CMK (cell line): ENCODE data around the gene IL2.

ENCODE experiments used
- DNase-seq: peaks from one replicate; pipeline ENCODE4 v3.0.0-alpha.2; 2010; ENCODE audit warnings: low read depth

The IL2 gene

GRCh38 chr4:122456231-122457116 lies at the start of gene IL2:
Gene IL2 (minus strand): TSS chr4:122456725. CDS start chr4:122456440, 285 bp downstream.
- DNase-seq: no peak

- peak; percentile 47 for DNase-seq
Observed at GRCh38 chr4:122503214-122503613, 46.7 kb upstream of the IL2 start.

GRCh38 chr4:122500852-122501501 lies 44.5 kb upstream of the IL2 start:
- DNase-seq: no peak

GRCh38 chr4:122489061-122489460 lies 32.5 kb upstream of the IL2 start:
- no peak for DNase-seq

- DNase-seq: no peak
Observed at GRCh38 chr4:122483481-122483880, 27.0 kb upstream of the IL2 start.

- no peak for DNase-seq
Observed at GRCh38 chr4:122481766-122482405, 25.4 kb upstream of the IL2 start.

- DNase-seq: no peak
Observed at GRCh38 chr4:122480655-122481487, 24.3 kb upstream of the IL2 start.

- DNase-seq: peak; percentile 32
Observed at GRCh38 chr4:122479935-122480416, 23.5 kb upstream of the IL2 start.

GRCh38 chr4:122476745-122477144 lies 20.2 kb upstream of the IL2 start:
- no peak for DNase-seq

- no peak for DNase-seq
Observed at GRCh38 chr4:122476126-122476525, 19.6 kb upstream of the IL2 start.

- DNase-seq: no peak
Observed at GRCh38 chr4:122475233-122475632, 18.7 kb upstream of the IL2 start.

GRCh38 chr4:122469457-122469856 lies 12.9 kb upstream of the IL2 start:
- no peak for DNase-seq

GRCh38 chr4:122458625-122459024 lies 2.1 kb upstream of the IL2 start:
- no peak for DNase-seq

GRCh38 chr4:122453384-122453995 lies 3.0 kb downstream of the IL2 start:
- DNase-seq: no peak

GRCh38 chr4:122450847-122451246 lies 5.7 kb downstream of the IL2 start:
- no peak for DNase-seq

- DNase-seq: no peak
Observed at GRCh38 chr4:122434285-122434684, 22.2 kb downstream of the IL2 start.

- DNase-seq: no peak
Observed at GRCh38 chr4:122431351-122431750, 25.2 kb downstream of the IL2 start.

- no peak for DNase-seq
Observed at GRCh38 chr4:122423246-122423645, 33.3 kb downstream of the IL2 start.

GRCh38 chr4:122412547-122412946 lies 44.0 kb downstream of the IL2 start:
- no peak for DNase-seq

GRCh38 chr4:122403861-122404260 lies 52.7 kb downstream of the IL2 start:
- DNase-seq: no peak
